Transverse colon (tissue), 4 donors: ENCODE data around the gene ANKS3.

Experiments
- CTCF ChIP-seq, 5 experiments: fragments of 200-600 bp in 3 of 5; fragments of 450-650 bp in 2 of 5; sonication (generic) in 3 of 5; IDR thresholded peaks; 1 replicate in 2 of 5; 2 replicates in 3 of 5; pipeline ENCODE4 v1.5.1; 2016 to 2017; ENCODE audit warnings: antibody characterized with exemption in 5 of 5, inconsistent platforms in 3 of 5, mild to moderate bottlenecking in 2 of 5, moderate library complexity in 1 of 5
- EP300 ChIP-seq: sonication (generic); formaldehyde crosslinking; IDR thresholded peaks from one replicate; pipeline ENCODE4 v1.6.1; 2017; ENCODE audit warnings: antibody characterized with exemption, low read depth
- POLR2A ChIP-seq: fragments of 450-650 bp; IDR thresholded peaks from one replicate; pipeline ENCODE4 v1.6.1; 2016; ENCODE audit warnings: antibody characterized with exemption, mild to moderate bottlenecking, moderate library complexity
- POLR2AphosphoS5 ChIP-seq, 3 donors: sonication (generic); formaldehyde crosslinking; IDR thresholded peaks; one replicate each; pipeline ENCODE4 v1.6.1; 2016; ENCODE audit warnings: antibody characterized with exemption in 3 of 3

GRCh38 chr16:4723071-4723767 lies 10.9 kb downstream of the ANKS3 start:
- TF ChIP-seq POLR2A = no peak
- no peak for TF ChIP-seq EP300
- no peak for TF ChIP-seq CTCF (IDR thresholded peaks at IDR 0.05)
- TF ChIP-seq POLR2AphosphoS5 (IDR thresholded peaks at IDR 0.05) = no peak
